AG04449 (cell line): ENCODE results near the gene PIH1D1.
A peak's percentile ranks its signal among the peaks of the same experiment; 100 is the strongest.

Source experiments
- CTCF ChIA-PET: fragments of 350-600 bp; formaldehyde crosslinking; extraction: SDS; loops from one replicate; lab custom pipeline; 2021; ENCODE audit warnings: antibody characterized with exemption; lab: Yijun Ruan, JAX
- POLR2A ChIA-PET: fragments of 400-600, 350-600 bp; formaldehyde crosslinking; extraction: SDS; loops from one replicate; lab custom pipeline; 2020; ENCODE audit warnings: antibody characterized with exemption, inconsistent platforms; lab: Yijun Ruan, JAX
- DNase-seq: peaks from one replicate; pipeline ENCODE4 v3.0.0-alpha.2; 2010; ENCODE audit warnings: low read depth, low spot score
- H3K4me3 ChIP-seq: 2 replicates; pipeline ENCODE4 v1.5.1; 2011; ENCODE audit warnings: low read depth, mild to moderate bottlenecking, control low read depth, low read length
- CTCF ChIP-seq: IDR thresholded peaks from one replicate; pipeline ENCODE4 v1.5.1; 2011; ENCODE audit warnings: mild to moderate bottlenecking, moderate library complexity, low read length, control low read depth, inconsistent platforms; ENCODE audit not compliant: insufficient read depth; ENCODE audit errors: missing control alignments

The PIH1D1 gene

GRCh38 chr19:49486232-49486631 lies 34.6 kb upstream of the PIH1D1 start:
- ChIA-PET POLR2A (interaction anchor here (0.6 kb wide), 1 partner anchor 26 kb away, joined by 3 read pairs; no protein-coding TSS in a partner anchor), CTCF (interaction anchor here (1.0 kb wide), 2 partner anchors 9 to 13 kb away, joined by 3 to 7 read pairs; partner anchors contain the start of gene FLT3LG)
- no peak for DNase-seq
- no peak for TF ChIP-seq CTCF
- no peak overlapping the region for H3K4me3 ChIP-seq

GRCh38 chr19:49481020-49481683 lies 29.5 kb upstream of the PIH1D1 start:
- H3K4me3 ChIP-seq, result no peak overlapping the region
- no peak for DNase-seq
- ChIA-PET CTCF (interaction anchor here (0.9 to 4.7 kb wide), 4 partner anchors 9 to 36 kb away, joined by 3 to 33 read pairs (median 3); partner anchors contain the start of gene FLT3LG), POLR2A (no interaction called here)
- TF ChIP-seq CTCF, result no peak

GRCh38 chr19:49479975-49480628 lies 28.5 kb upstream of the PIH1D1 start:
- POLR2A ChIA-PET, result no interaction called here
- no peak overlapping the region for H3K4me3 ChIP-seq
- DNase-seq, result no peak
- no peak for TF ChIP-seq CTCF
- CTCF ChIA-PET, result no interaction called here

GRCh38 chr19:49475995-49476880 lies 24.6 kb upstream of the PIH1D1 start:
- peak; percentile 73 for TF ChIP-seq CTCF
- DNase-seq, result no peak
- ChIA-PET POLR2A (no interaction called here), CTCF (interaction anchor here (0.9 to 1.8 kb wide), 9 partner anchors 8 to 250 kb away, joined by 3 to 8 read pairs (median 5); partner anchors contain the start of gene RCN3)
- H3K4me3 ChIP-seq, result no peak overlapping the region

- CTCF ChIA-PET, result interaction anchor here (1.0 to 1.8 kb wide), 7 partner anchors 9 to 249 kb away, joined by 4 to 8 read pairs (median 6); partner anchors contain the start of gene RCN3
- DNase-seq, result no peak
- H3K4me3 ChIP-seq, result peak overlapping the region; percentile 75
These were observed 23.7 kb upstream of the PIH1D1 start for GRCh38 chr19:49475191-49475917.

More at GRCh38 chr19:49475191-49475917, 23.7 kb upstream of the PIH1D1 start:
- POLR2A ChIA-PET, result no interaction called here
- no peak for TF ChIP-seq CTCF
